BE2C (cell line): ENCODE results near the gene CHCHD6.

Experiments
- DNase-seq: peaks from one replicate; pipeline ENCODE4 v3.0.0-alpha.2; 2020
- H3K27me3 ChIP-seq: fragments of 250-450 bp; sonication (Bioruptor Pico); 2 replicates; pipeline ENCODE4 v1.5.1; 2020; ENCODE audit warnings: mild to moderate bottlenecking
- H3K36me3 ChIP-seq: fragments of 250-450 bp; sonication (Bioruptor Pico); 2 replicates; pipeline ENCODE4 v1.5.1; 2020; ENCODE audit warnings: mild to moderate bottlenecking
- H3K4me1 ChIP-seq: fragments of 250-450 bp; sonication (Bioruptor Pico); 2 replicates; pipeline ENCODE4 v1.5.1; 2020
- H3K4me3 ChIP-seq: 2 replicates; pipeline ENCODE4 v1.5.1; 2011; ENCODE audit warnings: low read depth, low read length
- H3K9me3 ChIP-seq: fragments of 250-450 bp; sonication (Bioruptor Pico); 2 replicates; pipeline ENCODE4 v1.5.1; 2020
- TF ChIP-seq, protein P1 (sequence below): IDR thresholded peaks from 2 replicates; pipeline ENCODE4 v1.5.1; 2012; ENCODE audit warnings: mild to moderate bottlenecking, low read depth, low read length

The CHCHD6 gene

DNA sequence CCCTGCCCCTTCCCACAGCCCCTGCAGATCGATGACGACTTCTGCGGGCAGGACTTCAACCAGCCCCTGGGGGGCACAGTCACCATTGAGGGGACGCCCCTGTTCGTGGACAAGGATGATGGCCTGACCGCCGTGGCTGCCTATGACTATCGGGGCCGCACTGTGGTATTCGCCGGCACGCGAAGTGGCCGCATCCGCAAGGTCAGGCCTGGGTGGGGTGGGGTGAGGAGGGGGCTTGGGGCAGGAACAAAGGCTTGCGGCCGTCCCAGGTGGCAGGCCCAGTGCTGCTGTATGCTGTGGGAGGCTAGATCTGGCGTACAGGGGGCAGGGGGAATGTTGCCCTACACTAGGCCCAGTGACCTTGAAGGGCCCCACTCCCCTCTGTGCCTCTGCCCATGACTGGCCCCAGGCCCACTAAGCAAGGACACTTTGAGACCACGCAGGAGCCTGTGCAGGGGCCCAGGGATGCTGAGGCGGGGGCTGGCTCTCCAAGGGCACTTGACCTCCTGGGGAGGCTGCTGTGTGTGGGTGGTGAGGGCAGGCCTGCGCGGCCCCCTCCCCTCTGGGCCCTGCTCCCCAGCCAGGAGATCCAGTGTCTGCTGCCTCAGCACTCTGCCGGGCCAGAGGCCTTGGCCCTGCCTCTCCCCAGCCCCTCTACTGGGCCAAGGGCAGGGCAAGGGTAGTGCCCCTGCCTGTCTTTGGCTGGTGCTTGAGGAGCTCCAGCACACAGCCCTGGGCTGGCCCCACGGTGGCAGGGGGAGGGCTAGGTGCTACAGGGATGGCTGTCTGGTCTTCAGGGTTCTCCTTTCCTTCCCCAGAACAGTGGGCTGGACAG, 287.5 kb downstream of the CHCHD6 start:
- Histone ChIP-seq H3K9me3 (no peaks in the 10 kb centered on the region), H3K36me3 (peaks cover 56% of the 10 kb centered on the region), H3K4me1 (peaks cover 32% of the 10 kb centered on the region), H3K27me3 (no peaks in the 10 kb centered on the region), H3K4me3 (no peak overlapping the region)
- no peak for DNase-seq
- TF ChIP-seq, protein P1, sequence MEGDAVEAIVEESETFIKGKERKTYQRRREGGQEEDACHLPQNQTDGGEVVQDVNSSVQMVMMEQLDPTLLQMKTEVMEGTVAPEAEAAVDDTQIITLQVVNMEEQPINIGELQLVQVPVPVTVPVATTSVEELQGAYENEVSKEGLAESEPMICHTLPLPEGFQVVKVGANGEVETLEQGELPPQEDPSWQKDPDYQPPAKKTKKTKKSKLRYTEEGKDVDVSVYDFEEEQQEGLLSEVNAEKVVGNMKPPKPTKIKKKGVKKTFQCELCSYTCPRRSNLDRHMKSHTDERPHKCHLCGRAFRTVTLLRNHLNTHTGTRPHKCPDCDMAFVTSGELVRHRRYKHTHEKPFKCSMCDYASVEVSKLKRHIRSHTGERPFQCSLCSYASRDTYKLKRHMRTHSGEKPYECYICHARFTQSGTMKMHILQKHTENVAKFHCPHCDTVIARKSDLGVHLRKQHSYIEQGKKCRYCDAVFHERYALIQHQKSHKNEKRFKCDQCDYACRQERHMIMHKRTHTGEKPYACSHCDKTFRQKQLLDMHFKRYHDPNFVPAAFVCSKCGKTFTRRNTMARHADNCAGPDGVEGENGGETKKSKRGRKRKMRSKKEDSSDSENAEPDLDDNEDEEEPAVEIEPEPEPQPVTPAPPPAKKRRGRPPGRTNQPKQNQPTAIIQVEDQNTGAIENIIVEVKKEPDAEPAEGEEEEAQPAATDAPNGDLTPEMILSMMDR = no peak

DNA sequence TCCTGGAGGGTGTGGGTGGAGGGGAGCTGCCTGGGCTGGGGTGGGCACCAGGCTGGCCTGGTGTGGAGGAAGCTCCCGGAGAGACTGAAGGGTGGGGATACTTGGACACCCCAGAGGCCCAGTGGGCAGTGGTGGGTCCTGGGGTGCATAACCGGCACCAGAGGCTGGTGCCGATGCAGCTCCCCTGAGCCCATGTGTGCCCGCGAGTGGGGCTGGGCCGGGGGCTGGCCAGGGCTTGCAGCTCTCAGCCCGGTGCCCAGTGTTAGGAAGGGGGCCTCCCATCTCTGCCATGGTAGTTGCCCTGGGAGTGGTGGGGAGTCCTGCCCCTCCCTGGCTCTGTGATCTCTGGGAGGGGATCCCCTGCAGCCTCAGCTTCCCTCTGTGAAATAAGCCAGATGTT, 288.2 kb downstream of the CHCHD6 start:
- no peak for DNase-seq
- H3K9me3 ChIP-seq = no peaks in the 10 kb centered on the region
- TF ChIP-seq, protein P1 = no peak
- H3K36me3 ChIP-seq = peaks cover 56% of the 10 kb centered on the region
- H3K4me1 ChIP-seq = peaks cover 26% of the 10 kb centered on the region
- no peaks in the 10 kb centered on the region for H3K27me3 ChIP-seq
- no peak overlapping the region for H3K4me3 ChIP-seq

DNA sequence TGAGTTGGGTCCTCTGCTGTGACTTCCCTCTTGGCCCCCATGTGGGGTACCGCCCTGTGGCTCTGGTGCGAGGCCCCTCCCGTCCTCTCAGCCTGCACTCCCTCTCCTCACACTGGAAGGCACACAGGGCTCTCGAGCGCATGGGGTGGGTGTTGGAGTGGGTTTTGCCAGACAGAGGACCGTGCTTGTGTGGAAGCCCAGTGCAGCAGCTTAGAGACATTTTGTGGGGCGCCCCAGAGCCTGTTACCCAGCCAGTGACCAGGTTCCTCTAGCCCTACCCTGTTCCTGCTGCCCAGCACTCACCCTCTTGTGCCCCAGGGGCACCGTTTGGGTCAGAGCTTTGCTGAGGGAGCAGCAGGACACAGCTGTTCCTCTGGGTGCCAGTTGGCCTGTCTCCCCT, 288.7 kb downstream of the CHCHD6 start:
- H3K4me1 ChIP-seq = peaks cover 25% of the 10 kb centered on the region
- H3K36me3 ChIP-seq = peaks cover 56% of the 10 kb centered on the region
- H3K9me3 ChIP-seq = no peaks in the 10 kb centered on the region
- no peak overlapping the region for H3K4me3 ChIP-seq
- TF ChIP-seq, protein P1 = no peak
- H3K27me3 ChIP-seq = no peaks in the 10 kb centered on the region
- no peak for DNase-seq

DNA sequence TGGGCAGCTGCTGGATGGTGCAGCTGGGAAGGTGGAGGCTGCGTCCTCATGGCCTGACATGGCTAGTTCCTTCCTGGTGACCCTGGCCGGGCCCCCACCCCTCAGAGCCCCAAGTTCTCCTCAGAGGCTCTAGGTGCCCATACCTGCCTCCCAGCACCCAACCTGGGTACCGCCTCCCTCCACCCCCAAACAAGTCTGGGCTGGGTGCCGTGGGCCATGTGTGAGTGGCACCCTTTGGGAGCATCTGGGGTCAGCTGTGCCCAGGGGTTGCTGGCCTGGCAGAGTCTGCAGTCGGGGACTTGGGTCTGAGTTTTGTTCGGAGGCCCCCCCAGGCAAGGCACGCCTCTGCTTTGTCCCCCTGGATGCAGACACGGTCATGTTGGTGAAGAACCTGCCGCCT, 289.4 kb downstream of the CHCHD6 start:
- DNase-seq = no peak
- no peaks in the 10 kb centered on the region for H3K27me3 ChIP-seq
- no peaks in the 10 kb centered on the region for H3K9me3 ChIP-seq
- H3K4me1 ChIP-seq = peaks cover 25% of the 10 kb centered on the region
- H3K4me3 ChIP-seq = no peak overlapping the region
- H3K36me3 ChIP-seq = peaks cover 52% of the 10 kb centered on the region
- TF ChIP-seq, protein P1 = no peak

DNA sequence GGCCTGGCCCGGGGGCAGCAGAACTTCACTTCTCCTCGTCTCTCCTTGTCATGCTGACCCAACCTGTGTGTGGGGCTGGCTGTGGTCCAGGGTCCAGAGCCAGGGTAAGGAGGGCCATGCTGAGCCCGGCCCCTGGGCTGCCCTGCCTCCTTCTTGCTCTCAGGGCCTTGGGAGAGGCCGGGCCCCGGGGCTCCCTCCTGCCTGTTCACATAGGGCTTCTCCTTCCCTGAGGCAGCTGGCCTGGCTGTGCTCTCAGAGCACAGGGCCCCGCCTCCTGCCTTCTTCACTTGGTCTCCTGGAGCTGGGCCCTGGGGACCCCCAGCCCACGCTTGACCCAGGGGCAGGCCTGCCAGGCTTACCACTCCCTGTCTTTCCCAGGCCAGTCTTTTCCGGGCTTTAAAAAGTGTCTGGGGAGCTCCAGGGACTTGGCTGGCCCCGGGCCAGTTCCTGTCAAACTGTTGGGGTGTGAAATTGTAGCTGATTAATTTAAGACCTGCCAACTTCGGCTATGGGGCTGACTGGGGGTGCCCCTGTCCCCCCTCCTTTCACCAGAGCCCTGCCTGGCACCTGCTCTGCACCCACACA, 290.7 kb downstream of the CHCHD6 start:
- Histone ChIP-seq H3K4me1 (peaks cover 25% of the 10 kb centered on the region), H3K4me3 (no peak overlapping the region), H3K9me3 (no peaks in the 10 kb centered on the region), H3K27me3 (no peaks in the 10 kb centered on the region), H3K36me3 (peaks cover 39% of the 10 kb centered on the region)
- TF ChIP-seq, protein P1 = no peak
- DNase-seq = peak; percentile 62

DNA sequence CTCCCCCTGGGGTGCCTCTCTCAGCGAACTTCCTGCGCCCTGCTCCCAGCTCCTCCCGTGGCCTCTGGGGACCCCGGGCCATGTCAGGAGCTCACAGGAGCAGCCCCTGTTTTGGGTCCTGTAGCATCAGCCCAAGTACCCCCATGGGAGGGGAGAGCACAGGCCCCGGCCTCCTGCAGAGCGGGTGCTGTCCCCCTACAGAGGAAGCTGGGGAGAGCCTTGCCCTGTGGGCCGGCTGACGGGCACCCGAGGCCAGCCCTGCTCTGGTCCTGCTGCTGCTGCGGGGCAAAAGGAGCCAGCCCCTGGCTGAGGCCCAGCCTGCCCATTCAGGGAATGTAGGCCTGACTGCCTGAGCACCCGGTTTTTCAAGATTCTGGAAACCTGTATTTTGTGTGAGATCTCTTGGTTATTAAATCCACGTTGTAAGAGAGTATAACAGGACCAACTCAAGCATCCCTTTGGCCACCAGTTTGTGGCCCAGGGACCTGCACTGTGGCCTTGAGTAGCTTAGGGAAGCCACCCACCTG, 291.3 kb downstream of the CHCHD6 start:
- TF ChIP-seq, protein P1 = no peak
- H3K9me3 ChIP-seq = no peaks in the 10 kb centered on the region
- no peak for DNase-seq
- peaks cover 33% of the 10 kb centered on the region for H3K36me3 ChIP-seq
- peaks cover 25% of the 10 kb centered on the region for H3K4me1 ChIP-seq
- H3K4me3 ChIP-seq = no peak overlapping the region
- no peaks in the 10 kb centered on the region for H3K27me3 ChIP-seq
